NCI-H146 (cell line): Measurements from ENCODE around the gene SPECC1L.

Source experiments
- DNase-seq: peaks from one replicate; lab custom pipeline; 2025; lab: John Stamatoyannopoulos, UW

The SPECC1L gene

GRCh38 chr22:24324137-24324536, 53.5 kb downstream of the SPECC1L start:
- no peak for DNase-seq

DNA sequence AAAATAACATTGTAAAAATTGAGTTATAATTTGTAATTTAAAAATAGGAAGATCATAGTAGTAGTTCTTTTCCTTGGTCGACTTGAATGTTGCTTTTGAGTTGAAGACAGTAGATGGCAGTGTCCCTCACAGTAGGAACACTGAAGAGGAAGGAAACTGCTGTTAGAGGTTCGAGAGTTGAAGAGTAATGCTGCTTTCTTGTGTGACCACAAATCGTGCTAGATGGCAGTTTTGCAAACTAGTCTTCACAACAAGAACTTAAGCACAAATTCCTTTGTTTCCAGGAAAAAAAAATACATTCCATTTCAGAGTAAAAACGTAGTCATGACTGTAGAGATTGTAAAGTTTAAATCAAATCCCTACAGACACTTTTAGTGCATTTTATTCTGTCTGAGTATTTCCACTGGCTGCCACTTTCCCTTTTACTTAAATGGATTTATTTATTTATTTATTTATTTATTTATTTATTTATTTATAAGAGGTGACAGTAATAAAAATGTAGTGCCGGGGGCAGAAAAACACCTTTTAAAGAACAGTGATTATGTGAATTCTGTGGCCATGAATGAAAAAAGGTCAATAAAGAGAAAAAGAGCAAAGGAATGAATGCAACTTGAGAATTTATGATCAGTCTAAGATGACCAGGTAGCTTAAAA, 54.6 kb downstream of the SPECC1L start:
- DNase-seq, result peak; percentile 27

GRCh38 chr22:24326266-24326665, 55.6 kb downstream of the SPECC1L start:
- DNase-seq, result no peak

GRCh38 chr22:24327832-24328231, 57.2 kb downstream of the SPECC1L start:
- DNase-seq, result no peak

DNA sequence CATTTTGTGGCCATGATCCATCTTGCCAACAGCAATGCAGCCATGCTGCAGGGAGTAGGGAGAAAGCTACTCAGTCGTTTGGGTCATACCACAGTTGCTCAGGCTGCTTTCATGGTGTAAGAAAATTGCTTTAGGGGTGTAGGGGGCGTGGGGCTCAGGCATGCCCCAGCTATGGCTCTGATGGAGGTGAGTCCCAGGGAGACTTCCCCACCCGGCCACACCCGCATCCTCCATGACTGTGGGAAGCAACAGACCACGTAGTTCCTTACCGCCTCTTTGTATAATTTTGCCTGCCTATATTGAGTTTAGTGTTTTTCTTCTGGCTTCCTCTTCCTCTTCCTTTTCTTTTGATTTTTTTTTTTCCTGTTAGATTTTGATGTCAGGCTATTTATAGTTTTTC, 58.8 kb downstream of the SPECC1L start:
- no peak for DNase-seq

DNA sequence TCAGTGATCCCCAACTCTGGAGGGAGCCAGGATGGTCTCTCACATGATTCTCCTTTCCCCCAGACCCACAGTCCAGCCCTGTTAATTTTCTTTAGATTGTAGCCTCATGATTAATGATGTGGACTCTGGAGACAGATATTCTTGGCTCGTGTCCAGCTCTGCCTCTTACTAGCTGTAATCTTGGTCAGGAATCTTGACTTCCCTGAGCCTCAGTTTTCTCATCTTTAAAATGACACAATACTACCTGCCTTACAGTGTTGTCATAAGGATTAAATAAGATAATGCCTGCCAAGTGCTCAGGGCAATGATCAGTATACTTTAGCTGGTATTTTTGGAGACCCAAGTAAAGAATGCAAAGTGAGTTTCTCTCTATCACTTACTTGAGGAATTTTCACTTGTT, 60.0 kb downstream of the SPECC1L start:
- no peak for DNase-seq

DNA sequence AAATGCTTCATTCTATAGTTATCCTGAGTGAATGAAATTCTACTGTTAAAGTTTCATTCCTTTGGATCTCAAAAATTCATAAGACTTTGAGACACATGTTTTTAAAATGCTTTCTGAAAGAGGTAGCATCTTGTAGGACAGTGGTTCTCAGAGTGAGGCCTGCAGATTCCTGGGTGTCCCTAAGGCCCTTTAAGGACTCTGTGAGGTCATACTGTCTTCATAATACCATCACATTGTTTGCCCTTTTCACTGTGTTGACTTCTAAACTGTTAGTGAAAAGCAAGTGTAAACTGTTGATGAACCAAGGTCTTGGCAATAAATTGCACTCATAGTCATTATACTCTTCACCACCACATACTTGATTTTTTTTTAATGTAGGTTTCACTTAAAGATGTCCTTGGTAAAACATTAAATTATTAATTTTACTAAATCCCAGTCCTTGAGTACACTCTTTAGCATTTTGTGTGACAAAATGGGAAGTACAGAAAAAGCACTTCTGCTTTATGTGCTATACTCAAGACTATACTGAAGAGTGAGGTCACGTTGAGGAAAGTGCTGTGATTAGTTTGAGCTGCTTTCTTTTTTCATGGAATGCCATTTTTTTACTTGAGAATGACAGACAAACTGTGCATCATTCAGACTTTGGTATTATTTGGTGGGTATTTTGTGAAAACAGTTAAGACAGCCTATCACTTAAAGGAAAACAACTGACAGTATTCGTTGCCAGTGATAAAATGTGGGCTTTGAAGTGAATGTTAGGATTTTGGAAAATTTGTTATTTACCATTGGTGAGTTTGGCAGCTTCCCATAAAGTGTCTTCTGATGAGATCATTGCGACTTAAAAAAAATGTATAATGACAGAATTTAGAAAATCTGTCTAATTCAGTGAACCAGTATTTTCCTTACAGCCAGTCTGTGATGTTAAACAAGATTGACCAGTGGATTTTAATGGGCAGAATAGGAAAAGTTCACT, 61.1 kb downstream of the SPECC1L start:
- DNase-seq, result no peak

GRCh38 chr22:24333301-24333700, 62.7 kb downstream of the SPECC1L start:
- DNase-seq, result no peak

DNA sequence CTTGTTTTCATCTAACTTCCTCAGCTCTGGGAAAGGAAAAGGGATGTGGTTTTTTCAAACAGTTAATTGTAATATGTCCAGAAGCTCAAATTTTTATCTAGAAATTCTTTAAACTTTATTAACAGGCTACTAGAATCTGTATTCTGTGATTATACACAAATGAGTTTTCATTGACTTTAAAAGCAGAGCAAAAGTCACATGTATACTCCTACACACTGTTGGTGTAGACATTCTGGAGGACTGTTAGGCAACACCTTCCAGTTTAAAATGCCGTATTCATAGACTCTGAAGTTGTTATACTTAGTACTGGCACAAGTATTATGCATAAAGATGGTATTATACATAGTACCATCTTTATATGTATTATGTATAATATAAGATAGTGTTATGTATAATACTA, 64.9 kb downstream of the SPECC1L start:
- no peak for DNase-seq

DNA sequence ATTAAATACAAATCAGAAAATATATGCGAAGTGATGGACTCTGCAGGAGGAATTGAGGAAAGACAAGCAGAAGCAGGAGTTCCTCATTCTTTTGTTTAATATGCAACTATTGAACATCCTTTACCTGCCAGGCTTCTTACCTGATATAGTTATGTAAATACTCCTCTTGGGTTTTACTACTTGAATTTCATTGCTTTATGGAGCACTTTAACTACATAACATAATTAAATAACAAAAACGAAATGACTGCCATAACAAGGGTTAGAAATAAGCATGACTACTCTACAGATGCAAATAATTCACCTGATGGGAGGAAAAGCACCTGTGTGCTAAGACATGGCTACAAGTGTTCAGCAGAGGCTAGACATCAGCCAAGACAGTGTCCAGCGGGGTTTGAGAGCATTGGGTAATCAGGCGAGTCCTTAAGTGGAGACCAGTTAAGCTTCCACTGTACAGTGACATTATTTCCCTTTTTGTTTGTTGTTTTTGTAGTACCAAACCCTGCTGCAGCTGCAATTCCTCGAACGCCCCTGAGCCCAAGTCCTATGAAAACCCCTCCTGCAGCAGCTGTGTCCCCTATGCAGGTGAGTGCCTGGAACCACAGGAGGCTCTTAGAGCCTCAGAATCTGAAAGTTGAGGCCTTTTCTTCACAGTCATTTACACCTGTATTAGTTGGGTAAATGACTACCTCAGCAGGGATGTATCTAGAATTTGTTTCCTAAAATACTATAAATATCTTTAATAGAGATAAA, 67.4 kb downstream of the SPECC1L start:
- no peak for DNase-seq

- DNase-seq, result no peak
These were observed 68.3 kb downstream of the SPECC1L start for GRCh38 chr22:24338726-24339451.

- no peak for DNase-seq
These were observed 68.8 kb downstream of the SPECC1L start for GRCh38 chr22:24339452-24339747.

GRCh38 chr22:24341627-24342026, 71.0 kb downstream of the SPECC1L start:
- no peak for DNase-seq

GRCh38 chr22:24350627-24351026, 80.0 kb downstream of the SPECC1L start:
- no peak for DNase-seq

- no peak for DNase-seq
These were observed 82.5 kb downstream of the SPECC1L start for GRCh38 chr22:24353121-24353520.

DNA sequence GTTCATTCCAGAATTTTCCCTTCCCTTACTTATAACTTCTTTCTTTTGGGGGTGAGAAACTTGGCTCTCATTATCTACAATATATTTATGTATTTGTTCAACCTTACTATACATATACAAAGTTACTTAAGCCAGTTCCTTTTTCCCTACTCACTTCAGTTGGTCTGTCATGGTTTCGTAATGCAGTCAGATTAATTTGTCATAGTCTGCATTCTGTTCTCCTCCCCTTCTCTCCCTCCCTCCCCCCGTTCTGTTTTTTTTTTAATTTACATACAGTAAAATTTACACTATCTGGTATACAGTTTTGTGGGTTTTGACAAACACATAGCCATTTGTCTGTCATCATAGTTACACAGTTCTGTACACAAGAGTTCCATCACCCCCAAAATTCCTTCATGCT, 84.9 kb downstream of the SPECC1L start:
- no peak for DNase-seq

DNA sequence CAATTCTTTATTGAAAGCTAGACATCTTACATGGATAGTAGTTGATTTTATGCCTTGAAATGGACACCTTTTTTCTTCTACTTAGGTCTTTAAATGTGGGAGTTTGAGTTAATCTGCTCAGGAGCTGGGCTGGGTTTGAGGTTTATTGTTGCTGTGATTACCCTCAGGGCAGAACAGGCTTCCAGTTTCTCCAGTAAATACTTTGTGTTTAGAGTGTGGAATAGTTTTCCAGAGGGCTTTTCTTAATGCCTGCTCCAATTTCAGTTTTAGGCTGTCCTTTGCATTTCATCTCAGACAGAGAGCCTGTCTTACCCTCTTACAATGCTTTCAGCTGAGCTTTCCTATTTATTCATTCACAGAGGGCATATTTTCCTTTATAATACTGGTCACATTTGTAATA, 86.9 kb downstream of the SPECC1L start:
- no peak for DNase-seq

DNA sequence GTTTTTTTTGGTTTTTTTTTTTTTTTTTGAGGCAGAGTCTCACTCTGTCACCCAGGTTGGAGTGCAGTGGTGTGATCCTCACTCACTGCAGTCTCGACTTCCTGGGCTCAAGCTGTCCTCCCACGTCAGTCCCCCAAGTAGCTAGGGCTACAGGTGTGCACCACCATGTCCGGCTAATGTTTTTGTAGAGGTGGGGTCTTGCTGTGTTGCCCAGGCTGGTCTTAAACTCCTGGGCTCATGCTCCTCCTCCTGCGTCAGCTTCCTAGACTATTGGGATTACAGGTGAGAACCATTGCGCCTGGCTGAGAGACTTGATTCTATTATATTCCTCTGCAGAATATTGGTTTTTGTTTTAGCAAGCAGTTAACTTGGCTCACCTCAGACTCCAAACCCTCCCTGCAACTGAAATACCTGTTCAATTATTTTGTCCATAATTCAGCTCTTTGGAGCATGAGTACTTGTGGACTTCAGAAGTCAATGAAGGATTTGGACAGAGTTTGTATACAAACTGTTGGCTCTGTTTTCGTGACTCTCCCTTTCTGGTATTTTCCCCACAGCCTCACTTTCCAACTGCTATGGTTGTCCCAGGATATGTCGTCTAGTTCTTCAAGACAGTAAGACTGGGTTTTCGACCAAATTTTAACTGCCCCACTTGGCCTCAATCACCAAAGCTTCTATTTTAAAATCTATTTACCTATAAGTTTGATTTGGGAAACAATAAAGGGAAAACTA, 87.6 kb downstream of the SPECC1L start:
- DNase-seq, result no peak

GRCh38 chr22:24359452-24360120, 89.0 kb downstream of the SPECC1L start:
- no peak for DNase-seq

DNA sequence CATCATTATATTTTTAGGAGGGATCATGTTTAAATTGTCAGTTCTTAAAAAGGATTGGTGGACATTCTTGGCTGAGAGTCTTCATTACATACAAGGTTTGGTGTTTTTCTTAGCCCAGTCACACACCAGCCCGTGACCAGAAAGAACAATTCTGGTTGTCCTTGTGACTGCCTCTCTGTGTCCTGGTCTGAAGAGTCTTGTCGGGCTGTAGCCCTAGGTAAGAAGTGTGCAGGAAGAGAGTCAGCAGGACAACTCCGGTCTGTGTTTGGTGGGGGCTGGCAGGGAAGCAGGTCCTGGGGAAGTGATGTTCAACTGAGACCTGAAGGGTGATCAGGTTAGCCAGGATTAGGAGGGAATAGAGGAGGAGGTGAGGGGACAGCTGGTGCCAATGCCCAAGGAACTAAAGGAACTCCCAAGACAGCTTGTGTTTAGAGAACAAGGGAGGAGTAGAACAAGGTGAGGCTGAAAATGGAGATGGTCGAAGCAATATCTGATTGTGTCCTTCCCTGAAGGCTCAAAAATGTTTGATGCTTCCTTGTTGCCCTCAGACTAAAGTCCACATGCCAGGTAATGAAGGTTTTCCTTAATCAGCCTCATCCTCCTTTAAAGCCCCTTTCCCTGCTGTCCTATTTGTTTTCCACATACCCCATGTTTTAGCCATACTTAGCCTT, 91.5 kb downstream of the SPECC1L start:
- DNase-seq, result no peak
